Retinal pigment epithelial cell (primary cell): ENCODE measurements around the gene CNKSR1.

ENCODE experiments used
- DNase-seq: peaks from one replicate; pipeline ENCODE4 v3.0.0-alpha.2; 2010; ENCODE audit warnings: low read depth
- H3K4me3 ChIP-seq: 2 replicates; pipeline ENCODE4 v1.5.1; 2011; ENCODE audit warnings: mild to moderate bottlenecking, low read length, control low read depth, moderate library complexity
- TF ChIP-seq, protein P1 (sequence below): conservative IDR thresholded peaks from 2 replicates; pipeline ENCODE4 v1.5.1; 2011; ENCODE audit warnings: low read depth, low read length, control low read depth, inconsistent platforms

The CNKSR1 gene

GRCh38 chr1:26197813-26198212 is 20.5 kb downstream of the CNKSR1 start:
- no peak for DNase-seq
- TF ChIP-seq, protein P1, sequence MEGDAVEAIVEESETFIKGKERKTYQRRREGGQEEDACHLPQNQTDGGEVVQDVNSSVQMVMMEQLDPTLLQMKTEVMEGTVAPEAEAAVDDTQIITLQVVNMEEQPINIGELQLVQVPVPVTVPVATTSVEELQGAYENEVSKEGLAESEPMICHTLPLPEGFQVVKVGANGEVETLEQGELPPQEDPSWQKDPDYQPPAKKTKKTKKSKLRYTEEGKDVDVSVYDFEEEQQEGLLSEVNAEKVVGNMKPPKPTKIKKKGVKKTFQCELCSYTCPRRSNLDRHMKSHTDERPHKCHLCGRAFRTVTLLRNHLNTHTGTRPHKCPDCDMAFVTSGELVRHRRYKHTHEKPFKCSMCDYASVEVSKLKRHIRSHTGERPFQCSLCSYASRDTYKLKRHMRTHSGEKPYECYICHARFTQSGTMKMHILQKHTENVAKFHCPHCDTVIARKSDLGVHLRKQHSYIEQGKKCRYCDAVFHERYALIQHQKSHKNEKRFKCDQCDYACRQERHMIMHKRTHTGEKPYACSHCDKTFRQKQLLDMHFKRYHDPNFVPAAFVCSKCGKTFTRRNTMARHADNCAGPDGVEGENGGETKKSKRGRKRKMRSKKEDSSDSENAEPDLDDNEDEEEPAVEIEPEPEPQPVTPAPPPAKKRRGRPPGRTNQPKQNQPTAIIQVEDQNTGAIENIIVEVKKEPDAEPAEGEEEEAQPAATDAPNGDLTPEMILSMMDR, result no peak
- no peak overlapping the region for H3K4me3 ChIP-seq

DNA sequence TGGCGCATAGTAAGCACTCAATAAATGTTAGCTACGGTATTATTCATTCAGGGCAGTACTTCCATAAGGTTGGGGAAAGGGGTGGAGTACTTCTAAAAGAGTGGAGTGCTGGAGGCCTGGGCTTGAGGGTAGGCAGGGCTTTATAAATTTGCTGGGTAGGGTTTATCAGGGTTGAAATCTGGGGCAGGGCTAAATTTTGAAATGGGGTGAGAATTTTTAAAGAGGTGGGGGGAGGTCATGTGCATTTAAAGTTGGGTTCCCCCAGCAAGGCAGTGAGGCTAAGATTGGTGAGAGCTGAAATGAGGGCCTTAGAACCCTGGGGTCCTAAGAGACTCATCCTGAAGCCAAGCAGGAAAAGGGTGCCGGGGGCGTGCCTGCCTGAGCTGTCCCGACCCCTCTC is 23.1 kb downstream of the CNKSR1 start:
- no peak for DNase-seq
- TF ChIP-seq, protein P1, result no peak
- no peak overlapping the region for H3K4me3 ChIP-seq

DNA sequence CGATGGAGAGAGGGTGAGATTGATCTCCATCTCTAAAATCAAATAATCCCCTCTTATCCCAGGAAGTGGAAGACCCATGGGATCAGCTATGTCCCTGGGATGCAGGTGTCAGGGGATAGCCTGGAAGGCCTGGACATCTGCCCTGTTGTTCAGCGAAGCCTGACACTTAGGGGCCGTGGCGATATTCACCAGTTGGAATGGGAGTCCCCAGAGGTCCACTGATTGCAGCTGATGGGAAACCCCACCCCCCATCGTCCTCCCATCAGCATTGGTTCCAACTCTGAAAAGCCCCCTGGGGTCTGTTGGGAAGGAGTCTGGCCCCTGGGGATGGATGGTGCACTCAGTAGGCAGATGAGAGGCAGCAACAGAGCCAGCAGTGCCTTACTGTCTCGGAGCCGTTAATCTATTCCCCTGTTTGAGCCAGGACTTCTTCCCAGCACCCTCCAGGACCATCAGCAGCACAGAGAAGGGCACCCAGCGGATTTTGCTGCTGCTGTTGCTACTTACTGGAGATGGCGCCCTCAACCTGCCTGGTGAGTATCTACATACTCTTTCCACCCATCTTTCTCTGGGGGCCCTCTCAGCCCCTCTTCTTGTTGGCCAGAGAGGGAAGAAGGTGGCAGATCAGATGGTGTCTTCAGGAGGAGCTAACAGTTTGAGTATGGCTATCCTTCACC is 26.5 kb downstream of the CNKSR1 start:
- H3K4me3 ChIP-seq, result no peak overlapping the region
- DNase-seq, result no peak
- TF ChIP-seq, protein P1, result no peak

DNA sequence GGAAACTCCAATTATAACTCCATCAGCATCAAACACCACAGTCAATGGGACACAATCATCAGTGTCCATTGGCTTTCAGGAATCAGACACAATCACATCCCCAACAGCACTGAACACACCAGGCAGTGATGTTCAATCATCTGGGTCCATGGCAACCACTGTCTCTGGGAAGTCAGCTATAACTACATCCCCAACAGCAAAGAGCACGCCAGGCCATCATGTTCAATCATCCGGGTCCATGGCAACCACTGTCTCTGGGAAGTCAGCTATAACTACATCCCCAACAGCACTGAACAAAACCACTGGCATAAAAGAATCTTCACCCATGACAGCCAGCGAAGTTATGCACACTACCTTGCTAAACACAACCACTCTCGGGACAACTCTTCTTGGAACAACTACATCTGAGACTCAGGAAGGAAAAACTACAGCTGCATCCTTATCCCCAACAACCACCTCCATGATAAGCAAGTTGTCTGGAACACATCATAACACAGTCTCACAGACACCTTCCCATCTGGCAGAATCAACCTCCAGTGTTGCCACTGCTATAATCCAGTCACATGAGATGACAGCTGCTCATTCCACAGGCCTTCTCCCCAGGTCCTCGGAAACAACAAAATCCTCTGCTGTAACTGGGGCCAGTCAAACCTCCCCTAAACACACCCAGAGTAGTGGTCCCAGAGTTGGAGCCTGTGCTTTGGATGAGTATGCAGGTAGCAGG is 33.0 kb downstream of the CNKSR1 start:
- H3K4me3 ChIP-seq, result no peak overlapping the region

GRCh38 chr1:26212726-26213125 is 35.4 kb downstream of the CNKSR1 start:
- TF ChIP-seq, protein P1, result no peak
- DNase-seq, result no peak
- no peak overlapping the region for H3K4me3 ChIP-seq

More for the DNA sequence above, 33.0 kb downstream of the CNKSR1 start:
- DNase-seq, result no peak
- TF ChIP-seq, protein P1, result no peak

- TF ChIP-seq, protein P1, result no peak
- no peak for DNase-seq
- H3K4me3 ChIP-seq, result no peak overlapping the region
These were observed 36.1 kb downstream of the CNKSR1 start for GRCh38 chr1:26213335-26213905.
